Measurements from ENCODE around the gene FGD2.
"Not testable (repeated sequence)": the region's sequence is repeated elsewhere in the genome, so short reads cannot be mapped to it uniquely, and the experiment has no call there.

The FGD2 gene

GRCh38 chr6:37058084-37058586, 52.7 kb downstream of the FGD2 start:
- Histone ChIP-seq H3F3A (ENCODE audit: low read depth) (no peaks in the 10 kb centered on the region), H3K4me3 (ENCODE audit: low read length, poor library complexity, severe bottlenecking) (no peak overlapping the region), H3K9me3 (ENCODE audit: insufficient read depth, low read depth, low read length) (no peaks in the 10 kb centered on the region), H3K9ac (ENCODE audit: low read depth, low read length, poor library complexity, severe bottlenecking) (no peak overlapping the region), H3K4me2 (ENCODE audit: low read depth, low read length, poor library complexity, severe bottlenecking) (no peak overlapping the region), H3K36me3 (ENCODE audit: insufficient read depth, low read length) (no peaks in the 10 kb centered on the region), H2AFZ (ENCODE audit: low read length) (no peak overlapping the region), H3K27me3 (ENCODE audit: insufficient read depth, low read length, poor library complexity, severe bottlenecking) (no peaks in the 10 kb centered on the region), H3K9me2 (replicated peaks; ENCODE audit: low read depth, low read length) (no peaks in the 10 kb centered on the region), H4K20me1 (ENCODE audit: insufficient read depth, low read length, poor library complexity, severe bottlenecking) (no peaks in the 10 kb centered on the region), H3K79me2 (ENCODE audit: insufficient read depth, low read length) (no peaks in the 10 kb centered on the region), H3K4me1 (ENCODE audit: insufficient read depth, low read length, poor library complexity, severe bottlenecking) (no peaks in the 10 kb centered on the region)
- TF ChIP-seq CTCF (conservative IDR thresholded peaks at IDR 0.05; ENCODE audit: low read length) (no peak), EZH2phosphoT487 (IDR thresholded peaks at IDR 0.05; ENCODE audit: borderline replicate concordance) (no peak)

GRCh38 chr6:37058984-37059343, 53.5 kb downstream of the FGD2 start:
- H3K27me3 ChIP-seq (ENCODE audit: insufficient read depth, low read length, poor library complexity, severe bottlenecking); H3K36me3 ChIP-seq (ENCODE audit: insufficient read depth, low read length); H4K20me1 ChIP-seq (ENCODE audit: insufficient read depth, low read length, poor library complexity, severe bottlenecking); H3K9me3 ChIP-seq (ENCODE audit: insufficient read depth, low read depth, low read length); H3K4me2 ChIP-seq (ENCODE audit: low read depth, low read length, poor library complexity, severe bottlenecking); H3K9ac ChIP-seq (ENCODE audit: low read depth, low read length, poor library complexity, severe bottlenecking); H3K4me1 ChIP-seq (ENCODE audit: insufficient read depth, low read length, poor library complexity, severe bottlenecking); H3F3A ChIP-seq (ENCODE audit: low read depth); H3K4me3 ChIP-seq (ENCODE audit: low read length, poor library complexity, severe bottlenecking); H3K9me2 ChIP-seq (replicated peaks; ENCODE audit: low read depth, low read length); H2AFZ ChIP-seq (ENCODE audit: low read length); H3K79me2 ChIP-seq (ENCODE audit: insufficient read depth, low read length): not testable (repeated sequence)

- H3K4me3 ChIP-seq (ENCODE audit: low read length, poor library complexity, severe bottlenecking), result no peak overlapping the region
- H2AFZ ChIP-seq (ENCODE audit: low read length), result no peak overlapping the region
- no peaks in the 10 kb centered on the region for H3F3A ChIP-seq (ENCODE audit: low read depth)
- no peaks in the 10 kb centered on the region for H3K9me3 ChIP-seq (ENCODE audit: insufficient read depth, low read depth, low read length)
- no peaks in the 10 kb centered on the region for H4K20me1 ChIP-seq (ENCODE audit: insufficient read depth, low read length, poor library complexity, severe bottlenecking)
- H3K4me2 ChIP-seq (ENCODE audit: low read depth, low read length, poor library complexity, severe bottlenecking), result no peak overlapping the region
- TF ChIP-seq CTCF (conservative IDR thresholded peaks at IDR 0.05; ENCODE audit: low read length), result no peak
- no peak for TF ChIP-seq EZH2phosphoT487 (IDR thresholded peaks at IDR 0.05; ENCODE audit: borderline replicate concordance)
- no peaks in the 10 kb centered on the region for H3K36me3 ChIP-seq (ENCODE audit: insufficient read depth, low read length)
- no peaks in the 10 kb centered on the region for H3K27me3 ChIP-seq (ENCODE audit: insufficient read depth, low read length, poor library complexity, severe bottlenecking)
- H3K9ac ChIP-seq (ENCODE audit: low read depth, low read length, poor library complexity, severe bottlenecking), result no peak overlapping the region
- no peaks in the 10 kb centered on the region for H3K79me2 ChIP-seq (ENCODE audit: insufficient read depth, low read length)
- no peaks in the 10 kb centered on the region for H3K4me1 ChIP-seq (ENCODE audit: insufficient read depth, low read length, poor library complexity, severe bottlenecking)
- no peaks in the 10 kb centered on the region for H3K9me2 ChIP-seq (replicated peaks; ENCODE audit: low read depth, low read length)
These were observed 54.1 kb downstream of the FGD2 start for GRCh38 chr6:37059344-37060194.

GRCh38 chr6:37060195-37060559, 54.7 kb downstream of the FGD2 start:
- H3K27me3 ChIP-seq (ENCODE audit: insufficient read depth, low read length, poor library complexity, severe bottlenecking), result no peaks in the 10 kb centered on the region
- no peak overlapping the region for H3K4me2 ChIP-seq (ENCODE audit: low read depth, low read length, poor library complexity, severe bottlenecking)
- no peaks in the 10 kb centered on the region for H3K9me3 ChIP-seq (ENCODE audit: insufficient read depth, low read depth, low read length)
- no peaks in the 10 kb centered on the region for H3K79me2 ChIP-seq (ENCODE audit: insufficient read depth, low read length)
- no peak overlapping the region for H2AFZ ChIP-seq (ENCODE audit: low read length)
- H3K9me2 ChIP-seq (replicated peaks; ENCODE audit: low read depth, low read length), result no peaks in the 10 kb centered on the region
- no peaks in the 10 kb centered on the region for H3F3A ChIP-seq (ENCODE audit: low read depth)
- no peak overlapping the region for H3K9ac ChIP-seq (ENCODE audit: low read depth, low read length, poor library complexity, severe bottlenecking)
- H4K20me1 ChIP-seq (ENCODE audit: insufficient read depth, low read length, poor library complexity, severe bottlenecking), result no peaks in the 10 kb centered on the region
- no peak for TF ChIP-seq CTCF (conservative IDR thresholded peaks at IDR 0.05; ENCODE audit: low read length)
- no peak for TF ChIP-seq EZH2phosphoT487 (IDR thresholded peaks at IDR 0.05; ENCODE audit: borderline replicate concordance)
- no peaks in the 10 kb centered on the region for H3K4me1 ChIP-seq (ENCODE audit: insufficient read depth, low read length, poor library complexity, severe bottlenecking)
- H3K36me3 ChIP-seq (ENCODE audit: insufficient read depth, low read length), result no peaks in the 10 kb centered on the region
- H3K4me3 ChIP-seq (ENCODE audit: low read length, poor library complexity, severe bottlenecking), result no peak overlapping the region

All from Loucy (cell line).